ENCODE data around the gene PPY.
"Not testable (repeated sequence)": the region's sequence is repeated elsewhere in the genome, so short reads cannot be mapped to it uniquely, and the experiment has no call there.

Gene PPY

DNA sequence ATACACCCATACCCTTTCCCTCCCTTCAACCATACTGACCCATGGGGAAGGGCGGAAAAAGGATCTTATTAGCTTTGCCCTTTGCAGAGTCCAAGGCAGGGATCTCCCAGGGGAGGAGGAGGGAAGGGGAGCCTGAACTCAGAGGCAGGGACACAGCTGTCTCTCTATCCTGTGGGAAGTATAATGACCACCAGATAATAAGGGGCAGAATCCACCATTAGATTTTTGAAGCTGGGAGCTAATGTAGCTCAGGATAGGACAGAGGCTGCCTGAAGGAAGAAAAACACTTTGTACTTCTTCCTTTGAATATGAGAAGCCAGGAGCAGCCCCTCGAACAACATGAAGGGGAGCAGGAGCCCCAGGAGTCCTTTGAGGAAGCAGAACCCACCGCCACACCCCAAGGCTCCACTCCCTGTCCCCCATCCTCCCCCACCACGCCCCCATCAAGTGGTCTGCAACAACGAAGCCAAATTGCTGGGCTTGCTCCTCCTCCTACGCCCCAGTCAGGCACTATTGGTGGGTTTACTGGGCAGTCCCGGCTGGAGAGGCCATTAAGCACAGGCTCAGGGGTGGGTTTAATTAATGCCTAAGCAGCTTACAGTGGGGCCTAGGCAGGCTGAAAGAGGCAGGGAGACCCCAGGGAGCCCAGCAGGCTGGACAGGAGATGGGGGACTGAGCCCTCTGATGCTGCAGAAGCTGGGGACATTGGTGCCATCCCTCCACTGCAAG is 40.3 kb downstream of the PPY start:
- Histone ChIP-seq H3K9me3 (ENCODE audit: insufficient read depth, low read depth, low read length) (no peaks in the 10 kb centered on the region), H3K27me3 (ENCODE audit: insufficient read depth, low read length) (peaks cover 21% of the 10 kb centered on the region), H3K4me1 (ENCODE audit: insufficient read depth, low read length) (peaks cover 24% of the 10 kb centered on the region), H3K9ac (ENCODE audit: low read depth, low read length) (no peak overlapping the region), H3K4me3 (ENCODE audit: low read length) (no peak overlapping the region), H3K27ac (ENCODE audit: low read depth, low read length) (no peak overlapping the region), H3K36me3 (ENCODE audit: insufficient read depth, low read length) (no peaks in the 10 kb centered on the region)
- 65% methylated on average over 7 of the region's 7 CpGs for WGBS

GRCh38 chr17:43900858-43901754 is 41.2 kb downstream of the PPY start:
- Histone ChIP-seq H3K9ac (ENCODE audit: low read depth, low read length) (no peak overlapping the region), H3K9me3 (ENCODE audit: insufficient read depth, low read depth, low read length) (no peaks in the 10 kb centered on the region), H3K27ac (ENCODE audit: low read depth, low read length) (no peak overlapping the region), H3K4me1 (ENCODE audit: insufficient read depth, low read length) (peaks cover 24% of the 10 kb centered on the region), H3K36me3 (ENCODE audit: insufficient read depth, low read length) (no peaks in the 10 kb centered on the region), H3K27me3 (ENCODE audit: insufficient read depth, low read length) (peaks cover 17% of the 10 kb centered on the region), H3K4me3 (ENCODE audit: low read length) (peak overlapping the region; percentile 64)
- 28% methylated on average over 9 of the region's 13 CpGs for WGBS

DNA sequence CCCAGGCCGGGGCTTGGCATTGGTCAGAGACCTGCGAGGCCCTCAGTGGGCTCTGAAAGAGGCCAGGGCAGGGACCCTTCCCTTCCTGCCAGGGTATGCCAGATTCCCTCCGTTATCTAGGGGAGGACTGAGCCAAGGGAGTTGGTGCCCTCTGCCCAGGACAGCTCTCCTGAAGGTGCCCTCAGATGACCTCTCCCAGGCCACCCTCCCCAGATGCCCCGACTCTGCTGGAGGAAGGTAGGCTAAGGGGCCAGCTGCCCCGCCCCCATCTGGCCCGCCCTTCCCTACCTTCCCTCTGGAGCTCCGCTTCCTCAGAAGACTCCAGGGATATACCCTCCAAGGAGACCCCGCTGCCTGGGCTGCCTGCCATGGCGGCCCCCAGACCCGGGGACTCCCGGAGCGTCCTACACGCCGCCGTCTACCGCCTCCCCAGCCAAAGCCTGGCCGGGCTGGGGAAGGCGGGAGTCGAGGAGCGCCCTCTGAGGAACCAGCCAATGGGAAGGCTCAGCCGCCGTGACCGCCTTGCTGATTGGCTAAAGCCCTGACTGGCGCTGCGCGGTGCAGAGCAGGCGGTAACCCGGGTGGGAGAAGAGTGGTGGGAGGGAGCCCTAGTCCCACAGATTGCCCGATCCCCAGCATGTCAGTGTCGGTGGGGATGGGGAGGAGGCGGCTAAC is 42.0 kb downstream of the PPY start:
- H3K36me3 ChIP-seq (ENCODE audit: insufficient read depth, low read length), result no peaks in the 10 kb centered on the region
- H3K27me3 ChIP-seq (ENCODE audit: insufficient read depth, low read length), result peaks cover 10% of the 10 kb centered on the region
- H3K27ac ChIP-seq (ENCODE audit: low read depth, low read length), result no peak overlapping the region
- H3K4me1 ChIP-seq (ENCODE audit: insufficient read depth, low read length), result peaks cover 20% of the 10 kb centered on the region
- 6% methylated on average over 31 of the region's 31 CpGs for WGBS
- peak overlapping the region; percentile 13; the same call in 1 of the 2 replicates for H3K9ac ChIP-seq (ENCODE audit: low read depth, low read length)
- no peaks in the 10 kb centered on the region for H3K9me3 ChIP-seq (ENCODE audit: insufficient read depth, low read depth, low read length)
- peak overlapping the region; percentile 64 for H3K4me3 ChIP-seq (ENCODE audit: low read length)

DNA sequence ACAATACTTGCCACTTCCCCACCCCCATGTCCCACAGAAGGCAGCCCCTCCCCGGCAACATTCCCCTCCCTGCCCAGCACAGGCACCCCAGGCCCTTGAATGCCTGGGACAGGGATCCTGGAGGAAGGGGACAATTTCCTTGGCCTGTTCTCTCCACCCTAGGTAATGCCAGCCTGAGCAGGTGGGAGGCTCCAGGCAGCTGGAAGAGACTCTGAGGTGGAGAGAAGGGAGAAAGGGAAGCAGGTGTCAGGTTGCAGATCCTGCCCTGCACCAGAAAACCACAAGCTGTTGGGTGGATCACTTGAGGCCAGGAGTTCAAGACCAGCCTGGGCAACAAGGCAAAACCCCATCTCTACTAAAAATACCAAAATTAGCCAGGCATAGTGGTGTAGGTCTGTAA is 43.8 kb downstream of the PPY start:
- H3K9ac ChIP-seq (ENCODE audit: low read depth, low read length), result no peak overlapping the region
- 0 out of 2 replicates have a peak, but pooled peaks cover 5% of the 10 kb centered on the region for H3K27me3 ChIP-seq (ENCODE audit: insufficient read depth, low read length)
- H3K4me3 ChIP-seq (ENCODE audit: low read length), result no peak overlapping the region
- no peaks in the 10 kb centered on the region for H3K36me3 ChIP-seq (ENCODE audit: insufficient read depth, low read length)
- no peaks in the 10 kb centered on the region for H3K9me3 ChIP-seq (ENCODE audit: insufficient read depth, low read depth, low read length)
- H3K27ac ChIP-seq (ENCODE audit: low read depth, low read length), result no peak overlapping the region
- 65% methylated on average over 1 of the region's 1 CpG for WGBS
- peaks cover 18% of the 10 kb centered on the region; the same call in 1 of the 2 replicates for H3K4me1 ChIP-seq (ENCODE audit: insufficient read depth, low read length)

DNA sequence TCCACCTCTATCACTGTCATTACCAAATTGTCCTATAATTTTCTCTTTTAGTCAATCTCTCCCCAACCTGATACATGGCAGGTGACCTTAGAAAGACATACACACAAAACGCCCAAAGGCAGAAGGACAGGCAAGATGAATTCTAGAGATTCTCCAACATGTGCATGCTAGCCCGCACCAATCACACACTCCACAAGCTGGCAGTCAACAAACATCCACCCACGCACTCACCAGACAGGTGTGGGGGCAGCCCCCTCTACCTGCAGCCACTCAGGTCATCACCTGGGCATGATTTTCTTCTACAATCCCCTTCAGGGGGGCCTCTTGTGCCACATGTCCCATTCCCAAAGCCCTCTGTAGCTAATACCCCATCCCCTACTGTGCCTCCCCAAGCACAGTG is 44.4 kb downstream of the PPY start:
- WGBS, result 88% methylated on average over 3 of the region's 3 CpGs
- Histone ChIP-seq H3K9me3 (ENCODE audit: insufficient read depth, low read depth, low read length) (no peaks in the 10 kb centered on the region), H3K4me3 (ENCODE audit: low read length) (no peak overlapping the region), H3K27ac (ENCODE audit: low read depth, low read length) (no peak overlapping the region), H3K36me3 (ENCODE audit: insufficient read depth, low read length) (no peaks in the 10 kb centered on the region), H3K9ac (ENCODE audit: low read depth, low read length) (no peak overlapping the region), H3K4me1 (ENCODE audit: insufficient read depth, low read length) (peaks cover 24% of the 10 kb centered on the region), H3K27me3 (ENCODE audit: insufficient read depth, low read length) (0 out of 2 replicates have a peak, but pooled peaks cover 5% of the 10 kb centered on the region)

- not testable (repeated sequence) for H3K36me3 ChIP-seq (ENCODE audit: insufficient read depth, low read length); H3K9me3 ChIP-seq (ENCODE audit: insufficient read depth, low read depth, low read length); H3K27me3 ChIP-seq (ENCODE audit: insufficient read depth, low read length); H3K4me3 ChIP-seq (ENCODE audit: low read length); H3K27ac ChIP-seq (ENCODE audit: low read depth, low read length); H3K9ac ChIP-seq (ENCODE audit: low read depth, low read length)
- 95% methylated on average over 4 of the region's 4 CpGs for WGBS
- H3K4me1 ChIP-seq (ENCODE audit: insufficient read depth, low read length), result peaks cover 17% of the 10 kb centered on the region
Observed at GRCh38 chr17:43894494-43894893, 47.8 kb downstream of the PPY start.

- H3K4me3 ChIP-seq (ENCODE audit: low read length), result no peak overlapping the region
Observed at GRCh38 chr17:43892647-43892952, 49.7 kb downstream of the PPY start.

DNA sequence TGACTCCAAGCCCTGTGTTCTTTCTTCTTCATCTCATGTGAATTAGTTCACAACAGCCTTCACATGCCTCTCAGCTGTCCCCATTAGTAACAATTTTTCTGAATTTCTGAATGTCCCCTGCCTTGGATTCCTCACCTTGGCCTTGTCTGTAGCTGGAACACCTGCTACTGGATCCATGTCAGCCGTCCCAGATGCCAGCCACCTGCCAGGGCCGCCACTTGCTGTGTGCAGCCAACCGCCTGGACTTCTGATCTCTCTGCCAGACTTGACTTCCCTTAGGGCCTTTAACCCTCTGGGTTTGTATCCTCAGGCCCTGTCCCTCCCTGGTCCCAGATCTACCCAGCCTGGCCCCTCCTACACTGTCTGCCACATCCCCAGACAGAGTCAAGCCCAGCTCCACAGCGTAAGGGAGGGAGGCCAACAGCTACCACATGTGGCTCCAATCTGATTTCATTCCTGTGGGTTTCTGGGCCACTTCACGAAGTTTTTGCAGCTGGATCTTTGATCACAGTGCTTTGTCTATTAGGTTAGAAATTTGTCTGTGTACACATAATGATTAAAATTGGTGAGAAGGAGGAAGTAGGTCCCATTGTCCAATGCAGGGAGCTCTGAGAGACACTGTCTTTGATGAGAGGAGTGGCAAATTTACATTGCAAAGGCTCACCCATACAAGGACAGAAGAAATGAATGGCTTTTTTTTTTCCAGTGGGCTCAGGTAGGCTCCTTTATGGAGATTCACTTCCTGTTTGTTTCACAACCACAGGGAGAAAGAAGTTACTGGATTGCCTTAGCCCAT is 50.2 kb downstream of the PPY start:
- no peaks in the 10 kb centered on the region for H3K36me3 ChIP-seq (ENCODE audit: insufficient read depth, low read length)
- WGBS, result 62% methylated on average over 5 of the region's 5 CpGs
- H3K27ac ChIP-seq (ENCODE audit: low read depth, low read length), result peak overlapping the region; percentile 84
- H3K27me3 ChIP-seq (ENCODE audit: insufficient read depth, low read length), result no peaks in the 10 kb centered on the region
- H3K4me3 ChIP-seq (ENCODE audit: low read length), result no peak overlapping the region
- H3K9ac ChIP-seq (ENCODE audit: low read depth, low read length), result no peak overlapping the region
- H3K4me1 ChIP-seq (ENCODE audit: insufficient read depth, low read length), result peaks cover 17% of the 10 kb centered on the region
- no peaks in the 10 kb centered on the region for H3K9me3 ChIP-seq (ENCODE audit: insufficient read depth, low read depth, low read length)

More at GRCh38 chr17:43892647-43892952, 49.7 kb downstream of the PPY start:
- peak overlapping the region; percentile 84 for H3K27ac ChIP-seq (ENCODE audit: low read depth, low read length)
- H3K27me3 ChIP-seq (ENCODE audit: insufficient read depth, low read length), result no peaks in the 10 kb centered on the region
- no peaks in the 10 kb centered on the region for H3K9me3 ChIP-seq (ENCODE audit: insufficient read depth, low read depth, low read length)
- no peaks in the 10 kb centered on the region for H3K36me3 ChIP-seq (ENCODE audit: insufficient read depth, low read length)
- H3K9ac ChIP-seq (ENCODE audit: low read depth, low read length), result no peak overlapping the region
- peaks cover 17% of the 10 kb centered on the region for H3K4me1 ChIP-seq (ENCODE audit: insufficient read depth, low read length)
- WGBS, result 16% methylated on average over 4 of the region's 4 CpGs

All from HUES64 (cell line).